ENCODE results near the gene AQP12B.

Gene AQP12B

GRCh38 chr2:240628507-240628807 is 54.2 kb downstream of the AQP12B start:
- no peaks in the 10 kb centered on the region for H3K9me3 ChIP-seq (ENCODE audit: control insufficient read depth in 2 of 2, low read length in 2 of 2)
- H3K9ac ChIP-seq (ENCODE audit: low read depth in 1 of 2, low read length in 2 of 2), result no peak overlapping the region
- H3K4me3 ChIP-seq (ENCODE audit: low read length in 2 of 2), result no peak overlapping the region
- peaks cover 0 to 7% of the 10 kb centered on the region in 2 donors for H3K4me1 ChIP-seq (ENCODE audit: control insufficient read depth in 2 of 2, insufficient read depth in 2 of 2, low read length in 2 of 2)
- no peaks in the 10 kb centered on the region for H3K27me3 ChIP-seq (ENCODE audit: control insufficient read depth in 2 of 2, insufficient read depth in 2 of 2, low read length in 2 of 2)
- H3K36me3 ChIP-seq (ENCODE audit: control insufficient read depth in 2 of 2, insufficient read depth in 2 of 2, low read length in 2 of 2), result peaks cover 10 to 14% of the 10 kb centered on the region in 2 donors
- no peak overlapping the region for H3K27ac ChIP-seq (ENCODE audit: low read depth in 2 of 2, low read length in 2 of 2)

- H3K27me3 ChIP-seq (ENCODE audit: control insufficient read depth in 2 of 2, insufficient read depth in 2 of 2, low read length in 2 of 2), result no peaks in the 10 kb centered on the region
- no peak overlapping the region for H3K27ac ChIP-seq (ENCODE audit: low read depth in 2 of 2, low read length in 2 of 2)
- H3K9ac ChIP-seq (ENCODE audit: low read depth in 1 of 2, low read length in 2 of 2), result no peak overlapping the region
- H3K9me3 ChIP-seq (ENCODE audit: control insufficient read depth in 2 of 2, low read length in 2 of 2), result no peaks in the 10 kb centered on the region
- H3K4me3 ChIP-seq (ENCODE audit: low read length in 2 of 2), result no peak overlapping the region
- H3K4me1 ChIP-seq (ENCODE audit: control insufficient read depth in 2 of 2, insufficient read depth in 2 of 2, low read length in 2 of 2), result peaks cover 0 to 7% of the 10 kb centered on the region in 2 donors
- H3K36me3 ChIP-seq (ENCODE audit: control insufficient read depth in 2 of 2, insufficient read depth in 2 of 2, low read length in 2 of 2), result peaks cover 10 to 14% of the 10 kb centered on the region in 2 donors
These were observed 54.8 kb downstream of the AQP12B start for GRCh38 chr2:240627736-240628506.

- Histone ChIP-seq H3K27me3 (ENCODE audit: control insufficient read depth in 2 of 2, insufficient read depth in 2 of 2, low read length in 2 of 2) (no peaks in the 10 kb centered on the region), H3K36me3 (ENCODE audit: control insufficient read depth in 2 of 2, insufficient read depth in 2 of 2, low read length in 2 of 2) (peaks cover 11 to 13% of the 10 kb centered on the region in 2 donors), H3K4me1 (ENCODE audit: control insufficient read depth in 2 of 2, insufficient read depth in 2 of 2, low read length in 2 of 2) (peaks cover 6 to 10% of the 10 kb centered on the region in 2 donors), H3K9ac (ENCODE audit: low read depth in 1 of 2, low read length in 2 of 2) (peak overlapping the region in 1 of 2 donors; percentile 32), H3K4me3 (ENCODE audit: low read length in 2 of 2) (peak overlapping the region in 1 of 2 donors; percentile 20), H3K9me3 (ENCODE audit: control insufficient read depth in 2 of 2, low read length in 2 of 2) (no peaks in the 10 kb centered on the region), H3K27ac (ENCODE audit: low read depth in 2 of 2, low read length in 2 of 2) (peak overlapping the region in 1 of 2 donors; percentile 67)
These were observed 56.0 kb downstream of the AQP12B start for GRCh38 chr2:240626531-240627300.
